Calu3 (cell line): ENCODE measurements around the gene SLC26A11. TPM values are rescaled to one million over a fixed set of nuclear protein-coding genes. Genes with fewer than 3 reads are reported as not detected.

Source experiments
- BruUV-seq: library from RNA; stranded (reverse); fragments of 400-500 nt; replicated peaks from 2 replicates; lab custom pipeline; 2021; lab: Mats Ljungman, UMichigan
- CTCF ChIA-PET: fragments of 300-600 bp; sonication (Branson Sonifier 250); formaldehyde crosslinking; loops from one replicate; lab custom pipeline; 2022; ENCODE audit warnings: antibody characterized with exemption; lab: Charles Lee
- DNase-seq: peaks from one replicate; pipeline ENCODE4 v3.0.0; 2022
- H3K27ac Mint-ChIP-seq: one replicate; pipeline ENCODE4 v1.8.0; 2022; ENCODE audit warnings: mixed read lengths; ENCODE audit not compliant: unreplicated experiment
- H3K27me3 Mint-ChIP-seq: one replicate; pipeline ENCODE4 v1.8.0; 2022; ENCODE audit warnings: mixed read lengths; ENCODE audit not compliant: unreplicated experiment
- H3K36me3 Mint-ChIP-seq: one replicate; pipeline ENCODE4 v1.8.0; 2022; ENCODE audit warnings: mild to moderate bottlenecking, moderate library complexity, mixed read lengths; ENCODE audit not compliant: insufficient read depth, unreplicated experiment
- H3K4me1 Mint-ChIP-seq: one replicate; pipeline ENCODE4 v1.8.0; 2022; ENCODE audit warnings: mild to moderate bottlenecking, low read depth, mixed read lengths; ENCODE audit not compliant: unreplicated experiment
- H3K4me3 Mint-ChIP-seq: one replicate; pipeline ENCODE4 v1.8.0; 2022; ENCODE audit warnings: mild to moderate bottlenecking, low read depth, moderate library complexity, mixed read lengths; ENCODE audit not compliant: unreplicated experiment
- H3K9me3 Mint-ChIP-seq: one replicate; pipeline ENCODE4 v1.8.0; 2022; ENCODE audit warnings: low read depth, mixed read lengths; ENCODE audit not compliant: unreplicated experiment
- intact Hi-C: fragments of 100-400 bp; cut with micrococcal nuclease; formaldehyde crosslinking; loops from one replicate; pipeline ENCODE4 v1.10.0; 2022; ENCODE audit not compliant: unreplicated experiment
- total RNA-seq: library from RNA; stranded (reverse); gene quantifications from 2 replicates; pipeline ENCODE4 v1.2.3, GENCODE V29; 2022
- TF ChIP-seq, protein P1 (sequence below): fragments of 200-600 bp; IDR thresholded peaks from one replicate; pipeline ENCODE4 v1.8.0; 2022; ENCODE audit warnings: antibody characterized with exemption; ENCODE audit not compliant: unreplicated experiment

SLC26A11 gene
- total RNA-seq, 1 experiment from 2014 or later, result 7.2 TPM

DNA sequence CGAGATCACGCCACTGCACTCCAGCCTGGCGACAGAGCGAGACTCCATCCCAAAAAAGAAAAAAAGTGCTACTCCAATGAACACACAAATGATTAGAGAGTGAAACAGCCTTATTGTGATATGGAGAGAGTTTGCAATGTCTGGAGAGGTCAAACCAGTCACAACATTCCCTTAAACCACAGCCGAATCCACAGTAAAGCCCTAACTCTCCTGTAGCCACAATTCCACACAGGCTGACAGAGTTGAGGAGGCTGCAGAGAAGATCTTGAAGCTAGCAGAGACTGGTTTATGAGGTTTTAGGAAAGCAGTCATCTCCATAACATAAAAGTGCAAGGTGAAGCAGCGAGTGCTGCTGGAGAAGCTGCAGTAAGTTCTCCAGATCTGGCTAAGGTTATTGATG lies 47.2 kb downstream of the SLC26A11 start:
- no peak overlapping the region for H3K27ac Mint-ChIP-seq
- H3K9me3 Mint-ChIP-seq, result no peaks in the 10 kb centered on the region
- intact Hi-C loops, result no loop called here
- no peak for DNase-seq
- H3K36me3 Mint-ChIP-seq, result peaks cover 36% of the 10 kb centered on the region
- BruUV-seq, result no TSS peak
- H3K4me1 Mint-ChIP-seq, result no peaks in the 10 kb centered on the region
- H3K27me3 Mint-ChIP-seq, result no peaks in the 10 kb centered on the region
- TF ChIP-seq, protein P1, sequence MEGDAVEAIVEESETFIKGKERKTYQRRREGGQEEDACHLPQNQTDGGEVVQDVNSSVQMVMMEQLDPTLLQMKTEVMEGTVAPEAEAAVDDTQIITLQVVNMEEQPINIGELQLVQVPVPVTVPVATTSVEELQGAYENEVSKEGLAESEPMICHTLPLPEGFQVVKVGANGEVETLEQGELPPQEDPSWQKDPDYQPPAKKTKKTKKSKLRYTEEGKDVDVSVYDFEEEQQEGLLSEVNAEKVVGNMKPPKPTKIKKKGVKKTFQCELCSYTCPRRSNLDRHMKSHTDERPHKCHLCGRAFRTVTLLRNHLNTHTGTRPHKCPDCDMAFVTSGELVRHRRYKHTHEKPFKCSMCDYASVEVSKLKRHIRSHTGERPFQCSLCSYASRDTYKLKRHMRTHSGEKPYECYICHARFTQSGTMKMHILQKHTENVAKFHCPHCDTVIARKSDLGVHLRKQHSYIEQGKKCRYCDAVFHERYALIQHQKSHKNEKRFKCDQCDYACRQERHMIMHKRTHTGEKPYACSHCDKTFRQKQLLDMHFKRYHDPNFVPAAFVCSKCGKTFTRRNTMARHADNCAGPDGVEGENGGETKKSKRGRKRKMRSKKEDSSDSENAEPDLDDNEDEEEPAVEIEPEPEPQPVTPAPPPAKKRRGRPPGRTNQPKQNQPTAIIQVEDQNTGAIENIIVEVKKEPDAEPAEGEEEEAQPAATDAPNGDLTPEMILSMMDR, result no peak
- CTCF ChIA-PET, result interaction anchor here (0.6 kb wide), 1 partner anchor 790 kb away, joined by 4 read pairs; no protein-coding TSS in a partner anchor
- no peak overlapping the region for H3K4me3 Mint-ChIP-seq

DNA sequence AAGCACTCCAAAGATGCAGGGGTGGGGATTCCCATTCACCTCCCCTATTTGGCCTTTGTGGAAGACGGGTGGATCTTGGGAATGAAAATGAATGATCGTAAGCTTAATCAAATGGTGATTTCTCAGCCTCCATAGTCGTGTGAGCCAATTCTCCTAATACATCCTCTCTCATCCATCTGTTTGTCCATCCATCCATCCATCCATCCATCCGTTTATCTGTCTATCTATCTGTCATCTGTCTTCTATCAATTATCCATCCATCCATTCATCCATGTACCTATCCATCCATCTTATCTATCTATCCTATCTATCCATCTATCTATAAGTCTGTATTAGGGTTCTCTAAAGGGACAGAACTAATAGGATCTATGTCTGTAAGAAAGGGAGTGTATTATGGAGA lies 48.2 kb downstream of the SLC26A11 start:
- TF ChIP-seq, protein P1, result no peak
- no peak overlapping the region for H3K4me3 Mint-ChIP-seq
- no peak overlapping the region for H3K27ac Mint-ChIP-seq
- H3K9me3 Mint-ChIP-seq, result no peaks in the 10 kb centered on the region
- H3K27me3 Mint-ChIP-seq, result no peaks in the 10 kb centered on the region
- intact Hi-C loops, result no loop called here
- H3K36me3 Mint-ChIP-seq, result peaks cover 29% of the 10 kb centered on the region
- no TSS peak for BruUV-seq
- H3K4me1 Mint-ChIP-seq, result no peaks in the 10 kb centered on the region
- no peak for DNase-seq
- CTCF ChIA-PET, result no interaction called here

DNA sequence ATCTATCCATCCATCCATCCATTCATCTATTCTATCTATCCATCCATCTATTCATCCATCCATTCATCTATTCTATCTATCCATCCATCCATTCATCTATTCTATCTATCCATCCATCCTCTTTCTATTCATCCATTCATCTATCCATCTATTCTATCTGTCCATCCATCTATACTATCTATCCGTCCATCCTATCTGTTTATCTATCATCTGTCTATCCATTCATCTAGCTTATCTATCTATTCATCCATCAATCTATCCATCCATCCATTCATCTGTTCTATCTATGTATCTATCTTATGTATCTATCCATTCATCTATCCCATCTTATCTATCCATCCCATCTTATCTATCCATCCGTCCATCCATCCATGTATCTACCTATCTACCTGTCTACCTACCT lies 49.2 kb downstream of the SLC26A11 start:
- CTCF ChIA-PET, result no interaction called here
- H3K9me3 Mint-ChIP-seq, result no peaks in the 10 kb centered on the region
- no peak for DNase-seq
- H3K36me3 Mint-ChIP-seq, result peaks cover 26% of the 10 kb centered on the region
- BruUV-seq, result no TSS peak
- H3K27ac Mint-ChIP-seq, result no peak overlapping the region
- TF ChIP-seq, protein P1, result no peak
- H3K27me3 Mint-ChIP-seq, result no peaks in the 10 kb centered on the region
- intact Hi-C loops, result no loop called here
- no peak overlapping the region for H3K4me3 Mint-ChIP-seq
- H3K4me1 Mint-ChIP-seq, result no peaks in the 10 kb centered on the region

DNA sequence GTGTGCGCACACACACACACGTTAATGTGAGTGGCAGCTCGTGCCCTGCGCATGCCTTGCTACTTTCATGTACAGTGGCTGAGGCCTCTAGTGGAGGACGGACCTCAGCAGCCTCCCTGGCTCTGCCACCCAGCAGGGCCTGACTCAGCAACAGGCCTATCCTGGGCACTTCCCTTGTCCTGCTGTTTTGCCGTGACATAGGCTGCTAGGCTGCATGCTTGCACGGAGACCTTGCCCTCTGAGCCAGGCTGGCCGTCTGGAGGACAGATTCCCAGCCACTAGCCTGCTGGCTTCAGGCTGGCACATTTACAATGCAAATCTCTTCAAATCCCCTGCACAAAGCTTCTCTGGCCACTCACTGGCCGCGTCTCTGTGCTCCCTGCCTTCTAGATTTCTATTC lies 49.9 kb downstream of the SLC26A11 start:
- Mint-ChIP-seq H3K4me3 (no peak overlapping the region), H3K36me3 (peaks cover 21% of the 10 kb centered on the region), H3K4me1 (no peaks in the 10 kb centered on the region), H3K27me3 (no peaks in the 10 kb centered on the region), H3K27ac (no peak overlapping the region), H3K9me3 (no peaks in the 10 kb centered on the region)
- CTCF ChIA-PET, result no interaction called here
- BruUV-seq, result no TSS peak
- intact Hi-C loops, result no loop called here
- no peak for DNase-seq
- TF ChIP-seq, protein P1, result no peak
